ENCODE measurements around the gene VAPB.

VAPB gene

DNA sequence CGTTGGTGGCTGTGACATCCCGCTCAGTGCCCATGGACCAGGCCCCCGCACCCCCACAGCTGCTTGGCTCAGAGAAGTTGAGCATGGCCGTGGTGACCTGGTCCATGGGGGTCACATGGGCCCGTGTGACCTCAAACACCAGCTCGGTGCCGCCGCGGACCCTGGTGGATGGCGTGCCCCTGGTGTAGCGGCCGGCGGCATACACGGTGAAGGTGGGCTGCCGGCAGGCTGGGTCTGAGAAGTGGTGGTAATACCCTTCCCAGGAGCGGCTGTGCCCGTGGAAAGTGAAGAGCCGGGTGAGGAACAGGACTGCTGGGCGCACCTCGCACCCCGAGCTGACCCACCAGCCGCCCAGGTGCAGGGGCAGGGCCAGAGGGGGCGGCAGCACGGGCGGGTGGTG is 72.1 kb downstream of the VAPB start:
- no peak for DNase-seq (ENCODE audit: low read depth)

DNA sequence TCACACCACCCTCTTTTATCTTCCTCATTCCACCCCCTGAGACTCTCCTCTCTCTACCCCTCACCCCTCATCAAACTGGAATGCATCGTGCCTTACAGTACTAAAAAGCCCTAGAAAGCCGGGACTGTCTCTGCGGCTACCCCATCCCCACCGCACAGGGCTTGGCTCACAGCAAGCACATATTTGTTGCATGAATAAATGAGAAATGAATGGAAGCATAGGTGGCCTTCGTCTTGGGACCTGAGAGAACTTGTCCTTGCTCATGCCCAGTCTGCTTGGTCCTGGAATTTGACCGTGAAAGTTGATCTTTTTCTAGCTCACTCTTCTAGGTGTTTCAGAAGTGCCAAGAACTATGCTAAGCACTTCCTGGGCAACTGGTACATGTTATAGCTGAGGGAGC is 72.9 kb downstream of the VAPB start:
- DNase-seq (ENCODE audit: low read depth) = no peak

DNA sequence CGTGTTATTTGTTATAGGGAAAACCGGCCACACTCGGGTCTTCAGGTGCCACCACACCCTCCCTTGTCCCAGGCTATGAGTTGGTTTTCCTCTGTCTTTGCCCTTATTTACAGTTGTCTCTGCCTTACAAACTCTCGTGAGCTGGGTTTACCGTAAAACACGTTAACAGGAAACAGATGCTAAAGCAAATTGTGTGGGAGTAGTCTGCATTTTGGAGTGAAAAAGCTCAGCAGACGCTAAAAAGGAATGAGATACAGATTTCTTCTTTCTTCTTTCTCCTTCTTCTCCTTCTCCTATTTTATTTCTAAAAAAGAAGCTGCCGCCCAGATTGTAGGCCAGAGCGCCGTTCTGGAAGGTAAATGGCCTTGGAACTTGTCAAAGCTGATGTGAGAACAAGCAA is 74.2 kb downstream of the VAPB start:
- no peak for DNase-seq (ENCODE audit: low read depth)

DNA sequence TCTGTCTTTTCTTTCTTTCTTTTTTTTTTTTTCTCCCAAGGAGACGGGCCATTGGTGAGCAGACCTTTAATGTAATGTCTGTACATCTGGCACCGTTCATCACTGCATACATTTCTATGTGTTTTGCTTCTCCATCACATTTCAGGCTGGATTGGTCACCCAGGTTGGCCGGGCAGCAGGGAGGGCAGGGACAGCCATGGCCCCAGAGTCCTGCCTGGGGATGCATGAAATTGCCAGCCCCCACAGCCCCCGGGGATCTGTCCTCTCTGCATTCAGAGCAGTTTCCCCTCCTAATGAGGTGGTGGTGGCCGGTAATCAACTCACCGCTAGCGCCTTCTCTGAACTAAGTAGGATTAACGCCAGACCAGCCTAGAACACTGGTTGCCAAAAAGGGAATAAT is 75.8 kb downstream of the VAPB start:
- DNase-seq (ENCODE audit: low read depth) = no peak

DNA sequence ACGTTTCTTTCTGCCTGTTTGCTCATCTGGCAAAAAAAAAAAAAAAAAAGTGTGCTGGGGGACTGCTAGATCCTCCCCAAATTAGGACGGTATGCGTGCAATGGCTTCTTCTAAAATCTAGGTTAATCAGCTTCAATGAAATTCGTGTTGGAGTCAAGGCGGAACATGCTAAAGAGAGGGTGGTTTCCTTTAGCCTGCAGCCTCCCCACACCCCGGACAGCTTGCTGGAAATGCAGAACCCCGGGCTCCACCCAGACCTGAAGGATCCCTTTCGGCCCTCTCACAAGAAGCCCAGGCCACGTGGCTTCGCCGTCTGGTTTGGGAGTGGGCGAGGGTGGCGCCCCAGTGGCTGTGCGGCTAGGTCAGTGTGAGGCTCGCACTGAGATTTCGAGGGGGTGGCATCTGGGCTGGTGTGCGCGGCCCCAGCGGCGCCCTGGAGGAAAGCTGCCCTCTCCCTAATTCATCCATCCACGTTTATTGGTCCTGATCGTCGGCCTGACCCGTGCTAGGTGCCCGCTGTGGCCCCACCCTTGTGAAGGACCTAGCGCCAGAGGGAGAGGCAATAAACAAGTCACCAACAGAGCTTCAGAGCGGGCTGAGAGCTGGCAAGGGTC is 77.2 kb downstream of the VAPB start:
- no peak for DNase-seq (ENCODE audit: low read depth)

DNA sequence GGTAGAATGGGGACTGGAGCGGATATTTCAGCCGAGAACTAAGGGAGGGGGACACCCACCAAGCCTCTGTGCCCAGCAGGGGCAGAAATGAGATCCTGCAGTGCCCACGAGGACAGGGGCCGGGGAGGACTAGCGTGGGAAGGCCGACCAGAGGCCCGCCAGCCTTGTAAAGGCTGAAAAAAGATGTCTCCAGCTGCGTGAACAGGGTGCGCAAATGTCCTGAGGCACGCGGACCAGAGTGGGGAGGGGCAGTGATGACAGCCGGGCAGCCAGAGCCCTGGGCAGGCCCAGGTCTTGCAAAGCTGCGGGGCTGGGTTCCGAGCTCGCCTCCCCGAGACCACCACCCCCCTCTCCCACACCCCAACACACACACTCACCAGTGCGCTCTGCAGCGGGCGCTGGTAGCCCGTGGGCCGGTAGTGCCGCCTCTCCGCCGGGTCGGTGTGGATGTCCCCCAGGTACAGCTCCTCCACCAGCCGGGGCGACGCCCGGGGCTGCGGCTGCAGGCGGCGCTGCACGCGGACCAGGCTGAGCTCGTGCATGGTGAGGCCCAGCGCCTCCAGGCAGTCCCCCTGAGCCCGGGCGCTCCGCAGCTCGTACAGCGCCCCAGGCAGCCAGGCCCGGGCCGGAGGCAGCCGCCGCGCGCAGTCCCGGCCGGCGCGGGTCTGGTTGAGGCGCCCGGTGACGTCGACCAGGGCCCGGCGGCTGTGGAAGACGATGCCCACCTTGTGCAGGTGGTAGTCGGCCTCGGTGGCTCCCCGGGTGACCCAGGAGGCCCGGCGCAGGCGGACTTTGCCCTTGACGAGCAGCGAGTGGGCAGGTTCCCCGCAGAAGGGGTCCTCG is 77.9 kb downstream of the VAPB start:
- no peak for DNase-seq (ENCODE audit: low read depth)

DNA sequence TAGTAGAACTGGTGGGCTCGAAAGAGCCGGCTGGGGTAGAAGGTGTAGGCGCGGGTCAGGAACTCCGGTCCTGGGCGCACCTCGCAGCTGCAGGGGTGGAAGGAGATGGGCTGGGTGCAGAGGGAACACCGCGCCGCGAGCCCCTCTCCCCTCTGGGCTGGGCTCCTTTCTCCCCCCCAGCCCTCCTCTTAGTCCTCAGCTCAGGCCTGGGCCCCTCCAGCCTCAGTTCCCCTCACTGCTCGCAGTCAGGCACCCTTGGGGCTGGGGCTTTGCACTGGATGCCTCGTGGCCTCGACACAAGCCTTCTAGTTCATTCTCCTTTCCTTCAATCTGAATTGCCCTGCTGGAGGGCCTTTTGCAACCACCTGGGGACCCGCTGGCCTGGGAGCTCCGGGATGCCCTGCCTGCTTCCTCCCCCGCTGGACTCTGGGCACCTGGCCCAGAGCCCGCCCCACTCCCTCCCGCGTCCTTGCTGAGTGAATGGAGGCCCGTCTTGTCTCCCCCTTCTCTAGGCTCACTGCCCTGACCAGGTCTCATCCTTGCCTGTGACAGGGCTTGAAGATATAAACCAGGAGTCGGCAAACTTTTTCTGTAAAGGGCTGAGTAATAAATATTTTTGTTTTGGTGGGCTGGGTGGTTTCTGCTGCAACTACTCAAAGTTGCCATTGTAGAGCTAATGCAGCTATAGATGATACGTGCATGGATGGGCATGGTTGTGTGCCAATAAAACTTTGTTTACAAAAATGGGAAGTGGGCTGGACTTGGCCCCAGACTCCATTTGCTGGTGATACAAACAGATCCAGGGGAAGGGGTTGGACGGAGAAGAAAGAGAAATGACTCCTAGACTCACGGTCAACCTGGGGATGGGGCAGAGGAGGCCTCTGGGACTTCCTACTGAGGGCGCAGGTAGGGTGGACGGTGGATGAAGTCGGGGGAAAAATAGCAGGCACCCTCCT is 78.8 kb downstream of the VAPB start:
- DNase-seq (ENCODE audit: low read depth) = no peak

DNA sequence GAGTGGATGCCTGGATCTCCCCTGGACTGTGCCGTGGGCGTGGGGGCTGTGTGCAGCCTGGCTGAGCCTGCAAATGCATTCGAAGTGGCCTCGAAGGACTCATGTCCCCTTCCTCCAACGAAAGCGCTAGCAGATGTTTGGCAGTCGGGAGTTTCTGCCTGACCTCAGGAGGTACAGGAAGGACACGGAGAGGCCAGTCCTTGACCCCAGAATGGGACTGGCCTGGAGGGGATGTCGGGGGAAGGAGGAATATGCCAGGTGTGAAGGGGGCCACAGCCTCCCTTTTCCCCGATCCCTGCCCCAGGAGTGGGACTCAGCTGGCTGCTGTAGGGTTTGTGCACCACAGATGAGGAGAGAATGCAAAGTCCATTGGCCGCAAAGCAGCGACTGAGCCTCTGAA is 80.6 kb downstream of the VAPB start:
- DNase-seq (ENCODE audit: low read depth) = no peak

DNA sequence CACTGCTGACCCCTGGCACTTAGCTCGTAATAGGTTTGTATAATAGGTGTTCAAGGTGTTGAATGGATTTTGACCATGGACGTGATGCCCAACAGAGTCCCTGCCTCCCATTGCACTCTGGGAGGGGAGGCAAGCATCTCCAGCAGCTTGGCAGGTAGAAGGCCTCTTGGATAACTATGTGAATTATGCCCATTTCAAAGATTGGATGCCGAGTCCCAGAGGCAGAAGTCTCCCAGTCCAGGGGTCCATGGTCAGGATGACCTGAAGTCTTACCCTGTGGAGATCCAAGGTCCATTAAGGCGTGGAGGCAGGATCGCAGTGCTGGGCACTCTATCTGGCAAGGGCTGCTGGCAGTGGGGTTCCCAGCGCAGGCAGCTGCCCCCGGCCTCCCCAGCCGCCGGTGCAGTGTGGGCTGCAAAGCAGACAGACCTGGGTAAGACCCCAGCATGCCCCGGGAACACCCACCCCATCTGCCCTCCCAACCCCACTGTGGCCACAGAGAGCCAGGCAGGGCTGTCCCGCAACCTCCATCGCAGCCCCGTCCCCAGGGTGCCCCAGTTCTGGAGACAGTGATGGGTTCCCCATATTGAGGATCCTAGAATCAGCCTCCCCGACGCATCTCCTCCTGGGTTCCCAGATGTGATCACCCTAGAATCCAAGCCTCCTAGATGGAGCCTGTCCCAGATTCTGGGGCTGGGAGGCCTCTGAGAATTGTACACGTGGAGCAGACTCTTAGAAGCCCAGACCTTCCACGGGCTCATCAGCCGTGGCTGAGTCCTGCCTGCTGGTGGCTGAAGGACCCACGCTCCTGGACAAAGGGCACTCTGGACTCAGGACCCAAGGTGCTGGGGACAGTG is 81.5 kb downstream of the VAPB start:
- no peak for DNase-seq (ENCODE audit: low read depth)

DNA sequence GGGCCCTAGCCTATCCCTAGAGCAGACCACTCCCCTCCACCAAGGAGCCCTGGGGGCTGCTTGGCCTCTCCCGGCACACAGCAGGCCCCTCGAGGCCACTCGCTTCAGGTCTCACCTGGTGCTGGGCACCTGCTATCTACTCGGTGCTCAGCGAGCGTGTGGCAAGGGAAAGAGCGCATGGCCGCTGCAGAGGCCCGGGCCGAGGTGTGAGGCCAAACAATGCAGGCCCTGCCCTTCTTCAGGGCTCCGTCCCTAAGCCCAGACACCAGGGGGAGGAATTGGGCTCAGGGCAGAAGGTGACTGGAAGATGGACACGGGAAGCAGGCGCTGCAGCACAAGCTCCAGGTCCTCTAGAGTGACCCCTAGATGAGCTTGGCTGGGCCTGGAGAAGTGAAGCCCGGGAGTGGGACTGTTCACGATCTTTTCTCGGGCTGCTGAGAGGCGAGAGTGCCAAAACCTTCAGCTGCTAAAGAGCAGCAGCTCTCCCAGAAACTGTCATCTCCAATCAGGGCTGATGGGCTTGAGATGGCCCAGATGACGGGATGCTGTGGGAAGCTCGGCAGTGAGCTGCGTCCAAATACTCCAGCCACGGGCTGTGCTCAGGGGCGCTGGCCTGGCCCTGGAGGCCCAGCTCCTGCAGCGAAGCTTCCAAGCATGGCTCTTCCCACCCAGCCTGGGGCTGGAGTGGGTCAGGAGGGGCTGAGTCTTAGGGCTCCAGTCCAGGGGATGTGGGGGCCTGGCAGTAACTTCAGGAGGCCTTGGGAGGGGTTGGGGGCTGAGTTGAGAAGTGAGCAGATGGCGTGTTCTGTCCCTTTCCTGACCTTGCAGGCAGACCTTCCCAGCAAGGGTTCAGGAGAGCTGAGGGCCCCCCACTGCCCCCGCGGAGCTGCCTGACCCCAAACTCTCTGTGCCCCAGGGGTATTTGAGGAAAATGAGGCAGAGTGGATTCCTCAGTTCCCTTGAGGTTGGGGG is 82.5 kb downstream of the VAPB start:
- no peak for DNase-seq (ENCODE audit: low read depth)

DNA sequence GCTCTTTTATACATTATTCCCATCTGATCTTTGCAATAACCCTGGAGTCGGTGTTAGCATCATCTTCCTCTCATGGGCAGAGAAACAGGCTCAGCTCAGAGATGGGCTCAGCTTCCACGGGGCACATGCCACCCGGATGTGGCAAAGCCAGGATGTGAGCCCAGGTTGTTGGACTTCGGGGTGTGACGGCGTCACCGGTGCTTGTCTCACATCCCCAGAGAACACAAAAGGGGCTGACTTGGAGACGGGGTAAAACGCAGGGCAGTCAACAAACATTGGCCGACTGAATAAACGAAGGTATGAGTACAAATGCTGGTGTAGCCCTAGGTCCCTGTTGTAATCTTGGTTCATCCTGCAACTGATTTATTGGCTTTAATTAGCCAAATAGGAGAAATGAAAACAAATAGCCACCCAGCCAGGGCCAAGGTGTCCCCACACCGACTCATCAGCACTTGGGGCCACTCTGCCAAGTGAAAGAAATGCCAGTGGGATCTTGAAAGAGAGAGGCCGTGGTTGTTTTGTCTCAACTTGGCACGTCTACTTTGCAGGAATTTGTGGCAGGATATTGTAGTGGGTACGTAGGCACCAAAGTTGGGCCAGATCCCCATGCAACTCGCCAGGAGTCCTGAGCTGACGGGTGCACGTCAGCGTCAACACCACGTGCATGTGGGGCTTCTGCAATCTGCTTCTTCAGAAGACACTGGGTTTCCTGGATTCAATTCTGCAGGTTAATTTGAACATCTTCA is 83.4 kb downstream of the VAPB start:
- no peak for DNase-seq (ENCODE audit: low read depth)

DNA sequence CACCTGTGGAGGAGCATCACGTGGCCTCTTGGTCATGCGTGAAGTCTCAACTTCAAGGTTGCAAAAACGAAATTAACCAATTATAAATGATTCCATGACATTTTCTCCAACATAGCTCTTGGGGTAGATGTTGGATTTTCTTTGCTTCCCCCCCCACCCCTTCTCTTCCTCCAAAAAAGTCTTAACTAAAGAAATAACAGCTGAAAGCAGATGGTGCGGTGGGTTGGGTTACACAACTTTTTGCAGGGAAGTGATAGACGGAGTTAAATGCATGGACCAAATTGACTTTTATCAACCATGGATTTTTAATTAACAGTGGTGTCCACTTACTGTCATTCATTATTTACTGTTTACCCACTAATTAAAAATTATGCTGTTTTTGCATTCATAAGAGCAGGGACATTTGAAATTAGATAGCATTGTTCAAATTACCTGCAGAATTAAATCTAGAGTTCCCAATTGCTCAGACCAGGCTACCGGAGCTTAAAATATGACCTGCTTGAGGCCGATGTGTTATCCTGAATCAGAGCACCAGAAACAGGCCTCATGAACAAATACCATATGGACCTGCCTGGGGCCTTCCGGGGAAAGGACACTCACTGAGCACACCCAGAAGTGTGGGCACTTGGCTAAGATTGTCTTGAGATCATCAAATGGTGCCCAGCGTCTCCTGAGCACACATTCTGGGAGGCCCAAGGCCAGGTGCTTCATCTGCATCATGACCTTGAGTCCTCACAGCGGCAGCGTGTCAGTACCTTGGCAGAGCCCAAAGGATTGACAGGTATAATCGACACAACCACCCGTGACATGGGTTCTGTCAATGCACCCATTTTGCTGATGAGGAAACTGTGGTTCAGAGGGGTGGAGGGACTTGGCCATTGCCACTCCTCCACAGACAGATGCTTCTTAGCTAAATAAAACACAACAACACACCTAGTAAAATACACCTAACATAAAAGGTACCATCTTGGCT is 84.7 kb downstream of the VAPB start:
- no peak for DNase-seq (ENCODE audit: low read depth)

DNA sequence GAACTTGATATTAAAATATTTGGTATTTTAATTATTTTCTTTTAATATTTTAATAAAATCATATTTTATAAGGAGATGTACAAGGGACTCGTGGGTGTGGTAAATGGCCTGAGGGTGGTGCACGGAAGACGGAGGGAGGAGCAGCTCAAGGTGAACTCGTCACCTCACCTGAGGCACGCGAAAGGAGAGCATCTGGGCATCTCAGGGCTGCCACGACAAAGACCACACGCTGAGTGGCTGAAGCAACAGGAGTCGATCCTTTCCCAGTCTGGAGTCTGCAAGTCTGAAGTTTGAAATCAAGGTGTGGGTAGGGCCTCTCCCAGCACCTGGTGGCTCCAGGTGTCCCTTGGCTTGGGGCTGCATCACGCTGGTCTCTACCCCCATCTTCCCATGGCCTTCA is 86.4 kb downstream of the VAPB start:
- no peak for DNase-seq (ENCODE audit: low read depth)

DNA sequence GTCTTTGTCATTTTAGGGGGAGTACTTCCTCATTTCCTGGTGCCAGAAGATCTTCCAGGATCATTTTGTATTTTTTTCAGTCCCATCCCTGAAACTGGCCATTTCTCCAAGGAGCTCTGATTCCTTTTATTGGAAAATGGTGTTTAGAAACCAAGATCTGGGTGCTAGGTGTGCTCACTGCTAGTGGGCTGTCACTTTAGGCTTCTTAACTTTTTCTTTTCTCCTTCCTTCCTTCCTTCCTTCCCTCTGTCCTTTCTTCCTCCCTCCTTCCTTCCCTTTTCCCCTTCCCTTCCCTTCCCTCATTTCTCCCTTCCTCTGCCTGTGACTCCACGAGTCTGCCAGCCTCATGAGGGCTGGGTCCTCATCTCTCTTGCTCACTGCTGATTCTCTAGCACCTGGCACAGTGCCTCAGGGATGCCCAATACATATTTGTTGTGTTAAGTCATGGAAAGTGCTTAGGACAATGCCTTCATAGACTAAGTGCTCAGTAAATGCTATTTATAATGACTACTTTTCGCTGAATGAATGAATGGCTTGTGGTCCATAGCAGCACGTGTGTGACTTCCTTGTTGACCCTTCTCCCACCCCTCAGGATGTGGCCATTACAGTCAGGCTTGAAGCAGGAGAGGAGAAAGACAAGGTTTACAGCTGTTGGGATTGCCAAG is 89.2 kb downstream of the VAPB start:
- no peak for DNase-seq (ENCODE audit: low read depth)

DNA sequence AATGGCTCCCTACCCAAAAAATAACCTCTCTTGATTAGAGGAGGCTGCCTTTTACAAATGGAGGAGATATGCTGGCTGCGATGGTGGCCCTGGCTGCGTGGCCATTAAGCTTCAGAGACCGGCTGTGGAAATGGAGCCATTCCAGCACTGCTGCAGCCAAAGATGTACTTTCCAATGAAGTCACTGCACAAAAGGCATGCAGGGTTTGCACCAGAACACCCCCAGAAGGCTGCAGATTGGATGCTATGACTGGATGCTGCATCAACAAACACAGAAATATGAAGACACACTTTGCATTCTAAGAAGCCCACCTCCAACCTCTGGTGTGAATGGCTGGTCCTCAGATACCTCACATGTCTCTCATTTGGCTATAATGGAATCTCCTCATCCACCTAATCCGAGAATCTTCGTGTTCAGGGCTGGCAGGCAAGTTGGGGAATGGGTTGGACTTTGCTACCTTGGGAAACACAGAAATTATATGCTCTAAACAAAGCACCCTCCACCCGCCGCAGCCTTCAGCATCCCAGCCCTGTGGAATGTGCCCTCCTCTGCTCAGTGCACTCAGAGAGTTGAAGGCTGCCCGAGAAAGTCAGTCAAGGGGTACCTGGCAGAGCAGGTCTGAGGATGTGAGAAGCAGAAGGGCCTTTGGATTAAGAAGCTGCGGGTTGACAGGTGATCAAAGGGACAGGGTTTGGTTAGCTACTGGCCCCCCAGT is 90.9 kb downstream of the VAPB start:
- no peak for DNase-seq (ENCODE audit: low read depth)

DNA sequence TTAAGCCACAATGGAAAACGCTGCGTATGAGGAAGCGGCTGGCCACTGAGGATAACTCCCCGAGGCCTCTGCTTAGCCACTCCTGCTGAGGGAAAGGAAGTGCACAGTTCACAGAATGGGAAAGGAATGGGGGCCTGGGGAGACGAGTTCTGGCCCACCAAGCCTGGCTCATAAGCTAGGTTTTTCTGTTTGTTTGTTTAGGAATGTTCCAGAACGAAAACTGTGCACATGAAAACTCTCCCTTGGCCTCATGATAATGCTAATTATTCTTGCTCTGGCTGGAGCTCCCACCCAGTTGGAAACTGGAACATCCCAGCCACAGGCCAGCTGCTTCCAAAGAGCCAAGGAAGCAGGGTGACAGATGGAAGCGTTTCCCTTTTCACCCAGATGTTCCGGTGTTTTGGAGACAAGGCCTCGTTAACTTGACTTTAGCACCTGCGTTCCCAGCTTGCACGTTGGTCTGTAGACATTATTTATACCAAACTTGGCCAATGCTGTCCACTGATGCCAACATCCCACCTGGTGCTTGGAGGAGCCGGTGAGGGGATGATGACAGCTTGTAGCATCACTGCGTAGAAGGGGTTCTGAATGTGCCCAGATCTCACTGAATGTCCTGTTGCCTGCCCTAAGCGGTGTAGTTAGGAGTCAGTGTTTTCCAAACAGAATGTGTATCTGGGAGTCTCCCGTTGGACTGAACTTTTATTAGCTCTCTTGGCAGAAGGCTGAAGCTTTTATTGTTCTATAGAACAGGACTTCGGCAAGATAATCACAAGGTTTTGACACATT is 91.7 kb downstream of the VAPB start:
- DNase-seq (ENCODE audit: low read depth) = no peak

Data from stimulated activated CD8-positive, alpha-beta memory T cell treated with anti-CD3 and anti-CD28 coated beads, Interleukin-15, amount 100 ng/mL, for 1 hour (primary cell).